NB4 (cell line): ENCODE data around the gene TCF4.

Experiments
- DNase-seq: peaks from one replicate; pipeline ENCODE4 v3.0.0; 2010; ENCODE audit warnings: low read depth
- H3K4me3 ChIP-seq: one replicate; pipeline ENCODE4 v1.5.1; 2011; ENCODE audit warnings: mild to moderate bottlenecking, low read depth, low read length, moderate library complexity
- MAX ChIP-seq: IDR thresholded peaks from 2 replicates; pipeline ENCODE4 v1.6.1; 2011; ENCODE audit warnings: low read depth, low read length
- MYC ChIP-seq: IDR thresholded peaks from 2 replicates; pipeline ENCODE4 v1.6.1; 2011; ENCODE audit warnings: low read depth, low read length
- POLR2A ChIP-seq: IDR thresholded peaks from 2 replicates; pipeline ENCODE4 v1.6.1; 2011; ENCODE audit warnings: mild to moderate bottlenecking; ENCODE audit not compliant: insufficient read length; ENCODE audit errors: extremely low read depth
- TF ChIP-seq, protein P1 (sequence below): IDR thresholded peaks from one replicate; pipeline ENCODE4 v1.5.1; 2012; ENCODE audit warnings: low read depth, low read length

The TCF4 gene

DNA sequence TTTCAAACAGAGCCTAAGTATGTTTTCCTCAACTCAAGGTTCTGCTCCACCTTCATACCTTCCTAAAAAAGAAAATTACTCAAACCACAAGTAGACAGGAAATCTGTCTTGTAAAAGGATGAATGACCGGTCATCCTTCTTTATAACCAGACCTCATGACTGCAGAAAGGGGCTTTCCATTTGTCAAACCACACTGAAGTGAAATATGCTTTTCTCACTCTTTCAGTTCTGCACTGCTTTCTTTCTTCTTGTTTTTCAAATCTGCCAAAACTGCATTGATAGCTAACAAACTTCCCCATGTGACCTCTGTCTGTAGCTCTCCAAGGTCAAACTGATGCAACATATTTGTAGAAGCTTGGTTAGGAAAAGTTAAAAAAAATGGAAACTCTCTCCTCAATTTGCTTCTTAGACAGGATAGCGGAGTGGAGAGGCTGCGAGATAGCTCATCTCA lies 319.8 kb downstream of the TCF4 start:
- no peak for TF ChIP-seq MYC
- TF ChIP-seq, protein P1, sequence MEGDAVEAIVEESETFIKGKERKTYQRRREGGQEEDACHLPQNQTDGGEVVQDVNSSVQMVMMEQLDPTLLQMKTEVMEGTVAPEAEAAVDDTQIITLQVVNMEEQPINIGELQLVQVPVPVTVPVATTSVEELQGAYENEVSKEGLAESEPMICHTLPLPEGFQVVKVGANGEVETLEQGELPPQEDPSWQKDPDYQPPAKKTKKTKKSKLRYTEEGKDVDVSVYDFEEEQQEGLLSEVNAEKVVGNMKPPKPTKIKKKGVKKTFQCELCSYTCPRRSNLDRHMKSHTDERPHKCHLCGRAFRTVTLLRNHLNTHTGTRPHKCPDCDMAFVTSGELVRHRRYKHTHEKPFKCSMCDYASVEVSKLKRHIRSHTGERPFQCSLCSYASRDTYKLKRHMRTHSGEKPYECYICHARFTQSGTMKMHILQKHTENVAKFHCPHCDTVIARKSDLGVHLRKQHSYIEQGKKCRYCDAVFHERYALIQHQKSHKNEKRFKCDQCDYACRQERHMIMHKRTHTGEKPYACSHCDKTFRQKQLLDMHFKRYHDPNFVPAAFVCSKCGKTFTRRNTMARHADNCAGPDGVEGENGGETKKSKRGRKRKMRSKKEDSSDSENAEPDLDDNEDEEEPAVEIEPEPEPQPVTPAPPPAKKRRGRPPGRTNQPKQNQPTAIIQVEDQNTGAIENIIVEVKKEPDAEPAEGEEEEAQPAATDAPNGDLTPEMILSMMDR = no peak
- no peak for TF ChIP-seq POLR2A
- TF ChIP-seq MAX = no peak
- H3K4me3 ChIP-seq = no peak overlapping the region
- DNase-seq = no peak

DNA sequence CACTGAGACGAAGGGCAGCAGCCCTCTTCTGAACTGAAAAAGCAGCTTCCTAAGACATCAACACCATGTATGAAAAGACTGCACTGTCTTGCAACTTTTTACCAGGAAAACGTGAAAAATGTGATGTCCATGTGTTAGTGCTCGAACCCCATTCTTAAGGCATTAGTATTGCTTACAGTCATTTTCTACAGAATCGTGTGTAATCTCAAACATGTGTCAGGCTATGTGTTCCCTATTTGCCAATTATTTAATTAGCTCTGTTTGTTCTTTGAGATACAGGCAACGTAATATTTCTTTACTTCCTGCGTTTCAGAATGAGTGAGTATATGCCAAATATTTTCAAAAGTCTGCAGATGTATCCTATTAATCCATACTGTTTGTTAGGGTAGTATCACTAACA lies 321.0 kb downstream of the TCF4 start:
- no peak for TF ChIP-seq POLR2A
- no peak for TF ChIP-seq MAX
- TF ChIP-seq MYC = no peak
- TF ChIP-seq, protein P1 = no peak

DNA sequence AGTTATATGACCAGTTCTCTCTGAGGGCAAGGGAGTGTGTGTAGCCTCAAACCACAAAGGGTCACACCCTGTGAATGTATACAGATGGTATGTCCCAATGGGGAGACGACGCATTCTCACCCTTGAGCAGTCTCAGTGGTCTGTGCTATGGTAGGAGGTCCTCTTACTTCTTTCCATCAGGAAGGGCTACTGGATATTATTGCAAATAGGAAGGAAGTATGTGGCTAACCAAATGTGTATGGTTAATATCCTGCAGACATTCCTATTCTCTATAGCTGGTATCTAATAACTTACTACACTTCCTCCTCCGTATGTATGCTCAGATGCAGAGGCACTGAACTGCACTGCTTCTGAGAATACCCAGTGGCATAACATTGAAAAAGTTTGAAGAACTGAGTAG lies 322.0 kb downstream of the TCF4 start:
- no peak overlapping the region for H3K4me3 ChIP-seq
- peak; percentile 2 for DNase-seq
- TF ChIP-seq MAX (no peak), POLR2A (no peak), MYC (no peak)
- TF ChIP-seq, protein P1 = no peak

More for the DNA sequence above, 321.0 kb downstream of the TCF4 start:
- DNase-seq = no peak
- H3K4me3 ChIP-seq = no peak overlapping the region

DNA sequence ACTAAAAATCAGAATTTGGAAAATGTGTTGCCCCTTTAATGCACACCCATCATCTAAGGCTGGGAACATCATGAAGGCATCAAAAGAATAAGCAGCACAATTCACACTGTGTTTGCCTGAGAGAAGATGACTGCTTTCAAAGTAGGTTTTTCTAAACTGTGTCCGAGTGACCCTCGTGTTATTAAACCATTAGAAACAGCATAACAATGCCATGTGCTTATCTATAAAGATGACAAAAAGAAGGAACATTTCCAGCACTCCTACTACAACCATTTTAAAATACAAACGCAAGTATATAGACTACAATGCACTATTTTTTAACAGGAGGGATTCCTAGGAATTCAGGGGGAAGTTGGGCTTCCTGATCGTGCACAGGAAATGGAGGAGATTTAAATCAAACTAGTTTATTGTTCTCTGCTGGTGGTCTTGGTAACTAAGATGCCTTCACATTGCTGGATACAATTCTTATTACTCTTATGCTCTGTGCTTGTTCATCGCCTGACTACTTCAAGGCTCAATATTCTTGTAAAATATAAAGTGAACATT lies 322.8 kb downstream of the TCF4 start:
- no peak overlapping the region for H3K4me3 ChIP-seq

DNA sequence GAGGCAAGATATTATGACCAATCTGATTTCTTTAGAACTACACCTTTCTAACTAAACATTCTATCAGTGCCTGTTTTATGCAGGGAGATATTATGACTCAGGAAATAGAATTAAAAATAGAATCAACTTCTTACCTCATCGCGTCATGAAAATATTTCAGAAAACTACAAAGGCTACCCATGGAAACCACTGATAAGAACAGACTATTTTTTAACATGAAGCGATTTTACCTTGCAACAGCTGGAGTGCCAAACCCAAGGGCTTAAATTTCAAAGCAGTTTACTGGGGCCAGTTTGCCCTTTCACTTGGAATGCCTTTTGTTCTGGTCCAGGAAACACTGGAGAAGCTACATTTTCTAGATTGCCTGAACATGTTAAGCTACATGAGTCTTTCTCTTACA lies 323.9 kb downstream of the TCF4 start:
- TF ChIP-seq MYC (no peak), MAX (no peak), POLR2A (no peak)
- TF ChIP-seq, protein P1 = no peak
- H3K4me3 ChIP-seq = no peak overlapping the region
- DNase-seq = no peak

More for the DNA sequence above, 322.8 kb downstream of the TCF4 start:
- TF ChIP-seq MYC (no peak), POLR2A (no peak), MAX (no peak)
- TF ChIP-seq, protein P1 = no peak
- DNase-seq = no peak
